Measurements from ENCODE around the gene ACAT1.
A peak's percentile ranks its signal among the peaks of the same experiment; 100 is the strongest.
"Not testable (repeated sequence)": the region's sequence is repeated elsewhere in the genome, so short reads cannot be mapped to it uniquely, and the experiment has no call there.

Gene ACAT1

DNA sequence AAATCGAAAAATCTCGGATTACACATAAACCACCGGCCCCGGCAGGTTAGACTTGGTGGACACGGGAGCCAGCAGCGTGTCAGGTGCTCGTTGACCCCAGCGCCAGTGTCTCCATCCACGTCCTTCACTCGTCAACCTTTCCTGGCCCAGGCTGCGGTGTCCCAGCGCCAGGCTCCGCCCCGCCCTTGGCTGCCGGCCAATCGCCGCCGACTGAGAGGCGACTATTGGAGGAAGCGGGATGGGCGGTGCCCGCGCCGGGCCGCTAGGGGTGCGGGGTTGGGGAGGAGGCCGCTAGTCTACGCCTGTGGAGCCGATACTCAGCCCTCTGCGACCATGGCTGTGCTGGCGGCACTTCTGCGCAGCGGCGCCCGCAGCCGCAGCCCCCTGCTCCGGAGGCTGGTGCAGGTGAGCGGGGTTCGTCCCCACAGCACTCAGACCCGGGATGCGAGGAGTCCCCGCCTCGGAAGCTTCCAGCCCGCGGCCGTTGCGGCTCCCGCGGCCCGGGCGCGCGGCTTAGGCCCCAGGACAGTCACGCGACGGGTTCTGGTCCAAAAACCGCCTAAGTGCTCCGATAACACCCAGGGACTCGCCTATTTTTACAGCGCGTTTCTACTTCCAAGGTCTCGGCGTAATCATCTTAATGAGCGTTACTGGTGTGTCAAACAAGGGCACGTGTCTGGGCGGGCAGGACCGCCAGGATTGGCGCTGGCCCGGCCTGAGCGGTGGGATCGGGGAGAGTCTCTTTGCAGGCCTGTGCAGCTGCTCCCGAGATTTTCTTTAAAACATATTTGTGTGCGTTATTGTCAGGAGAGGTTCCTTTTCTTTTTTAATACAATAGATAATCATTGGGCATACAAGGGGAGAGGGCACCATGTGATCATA is at the start of gene ACAT1:
Gene ACAT1, plus strand, starts transcription at position 294 of the 882 bp plus-strand sequence. Its CDS starts 40 bp downstream, at position 334.
- peak; percentile 92 to 98 for DNase-seq (ENCODE audit: low read depth in 2 of 2)

DNA sequence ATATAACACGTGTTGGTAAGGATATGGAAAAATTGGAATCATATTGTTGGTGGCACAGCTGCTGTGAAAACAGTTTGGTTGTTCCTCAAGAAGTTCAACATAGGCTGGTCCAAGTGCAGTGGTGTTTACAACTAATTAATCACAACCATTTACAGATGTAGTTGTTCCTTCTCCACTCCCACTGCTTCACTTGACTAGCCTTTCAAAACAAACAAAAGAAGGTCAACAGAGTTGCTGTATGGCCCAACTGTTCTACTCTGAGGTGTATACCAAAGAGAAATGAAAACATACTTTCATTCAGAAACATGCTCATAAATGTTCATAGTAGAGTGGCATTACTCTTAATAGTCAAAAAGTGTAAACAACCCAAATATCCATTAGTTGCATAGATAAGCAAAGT is 36.6 kb upstream of the ACAT1 start:
- no peak for DNase-seq (ENCODE audit: low read depth in 2 of 2)

DNA sequence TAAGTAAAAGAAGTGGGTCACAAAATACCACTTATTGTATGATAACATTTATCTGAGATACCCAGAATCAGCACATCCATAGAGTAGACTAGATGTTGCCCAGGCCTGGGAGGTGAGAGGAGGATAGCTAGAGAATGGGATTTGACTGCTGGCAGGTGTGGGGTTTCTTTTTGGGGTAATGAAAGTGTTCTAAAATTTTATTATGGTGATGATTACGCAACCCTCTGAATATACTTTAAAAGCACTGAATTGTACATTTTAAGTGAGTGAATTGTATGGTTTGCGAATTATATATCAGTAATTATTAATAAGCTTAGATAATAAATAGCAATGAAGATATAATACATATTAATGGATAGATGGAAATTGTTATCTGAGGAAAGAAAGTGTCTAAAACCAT is 35.7 kb upstream of the ACAT1 start:
- no peak for DNase-seq (ENCODE audit: low read depth in 2 of 2)

- DNase-seq (ENCODE audit: low read depth in 2 of 2) = no peak
Measured at GRCh38 chr11:108092134-108092533, 29.2 kb upstream of the ACAT1 start.

- no peak for DNase-seq (ENCODE audit: low read depth in 2 of 2)
Measured at GRCh38 chr11:108093128-108093904, 28.1 kb upstream of the ACAT1 start.

- DNase-seq (ENCODE audit: low read depth in 2 of 2) = no peak
Measured at GRCh38 chr11:108097179-108097578, 24.2 kb upstream of the ACAT1 start.

DNA sequence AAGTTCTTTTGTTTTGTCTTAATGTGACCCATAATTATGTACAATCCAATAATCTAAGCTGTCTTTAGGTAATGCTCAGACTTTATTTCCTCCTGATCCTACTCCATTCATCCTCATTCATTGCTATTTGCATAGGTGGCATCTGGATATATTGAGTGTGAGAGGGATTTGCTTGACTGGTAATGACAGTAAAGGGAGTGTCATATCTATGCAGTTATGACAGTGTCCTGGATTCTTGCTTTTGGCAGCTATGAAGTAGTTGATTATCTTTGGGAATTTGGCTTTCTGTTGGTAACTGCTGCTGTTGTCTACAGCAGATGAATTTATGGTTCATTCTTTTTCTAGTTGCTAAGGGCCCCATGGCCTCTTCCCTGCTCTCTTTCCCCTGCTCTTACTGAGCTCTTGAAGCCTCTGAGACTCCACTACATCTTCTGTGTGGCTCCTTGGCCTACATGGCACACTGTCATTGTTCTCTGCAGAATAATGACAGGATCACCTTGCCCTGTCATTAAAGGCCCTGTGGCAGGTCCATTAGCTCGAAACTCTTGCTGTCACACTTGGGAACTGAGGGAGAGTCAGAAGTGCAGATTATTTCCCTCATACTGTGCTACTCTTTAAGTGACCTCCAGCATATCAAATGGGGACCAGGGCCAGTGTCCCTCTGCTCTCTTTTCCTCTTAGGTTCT is 20.1 kb upstream of the ACAT1 start:
- DNase-seq (ENCODE audit: low read depth in 2 of 2) = no peak

DNA sequence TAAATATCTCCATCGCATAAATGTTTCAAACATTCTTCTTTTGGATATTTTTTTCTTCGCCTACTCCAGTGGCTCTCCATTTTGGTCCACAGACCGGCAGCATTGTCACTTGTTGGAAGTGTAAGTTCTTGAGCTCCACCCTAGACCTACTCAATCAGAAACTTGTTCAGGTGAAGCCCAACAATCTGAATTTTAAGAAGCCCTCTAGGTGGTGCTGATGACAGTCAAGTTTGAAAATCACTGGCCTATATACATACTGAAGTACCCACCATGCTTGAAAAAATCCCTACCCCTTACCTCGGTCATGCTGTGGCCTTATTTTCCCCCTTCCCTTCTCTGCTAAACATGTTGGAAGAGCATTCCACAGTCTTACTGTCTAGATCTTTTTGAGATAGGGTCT is 10.2 kb upstream of the ACAT1 start:
- no peak for DNase-seq (ENCODE audit: low read depth in 2 of 2)

DNA sequence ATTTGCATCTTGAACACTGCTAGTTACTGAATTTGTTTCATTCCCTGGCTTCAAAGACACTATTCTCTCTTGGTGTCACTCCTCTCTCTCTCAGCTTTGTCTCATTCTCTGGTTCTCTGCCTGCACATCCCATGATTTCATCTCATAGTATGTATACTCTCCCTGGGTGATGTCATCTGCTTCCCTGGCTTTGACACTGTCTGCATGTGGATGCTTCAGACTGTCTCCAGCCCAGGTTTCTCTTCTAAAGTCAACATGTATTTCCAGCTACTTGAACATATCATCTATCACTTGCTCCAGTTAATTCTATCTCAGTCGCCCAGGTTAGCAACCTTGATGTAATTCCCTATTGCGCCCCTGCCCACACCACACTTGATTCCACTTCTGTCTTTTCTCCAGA is 9.3 kb upstream of the ACAT1 start:
- no peak for DNase-seq (ENCODE audit: low read depth in 2 of 2)

DNA sequence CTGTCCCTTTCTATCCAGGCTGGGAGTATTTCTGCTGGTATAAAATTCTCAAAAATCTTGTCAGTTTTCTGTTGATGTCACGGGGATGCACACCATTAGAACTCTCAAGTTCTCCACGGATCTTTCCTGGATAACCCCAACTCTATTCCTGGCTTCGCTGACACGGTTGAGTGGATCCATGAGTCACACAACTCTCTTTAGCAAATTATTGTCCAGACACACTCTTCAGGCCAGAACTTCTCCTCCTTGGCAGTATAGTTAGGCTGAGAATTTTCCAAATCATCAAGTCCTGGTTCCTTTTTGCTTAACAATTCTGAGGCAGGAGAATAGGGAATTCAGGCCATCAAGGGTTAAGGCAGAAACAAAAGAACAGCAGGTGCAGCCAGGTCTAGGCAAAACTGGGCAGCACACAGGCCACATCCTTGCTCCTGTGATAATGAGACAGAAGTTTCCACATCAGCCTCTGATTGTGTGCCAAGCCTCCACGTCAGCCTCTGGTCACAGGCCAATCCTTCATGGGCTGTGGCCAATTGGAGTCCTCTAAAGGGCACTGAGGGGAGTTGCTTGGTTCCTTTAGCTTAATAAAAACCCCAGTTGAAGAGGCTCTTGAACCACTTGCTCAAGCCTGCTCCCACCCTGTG is 5.7 kb upstream of the ACAT1 start:
- no peak for DNase-seq (ENCODE audit: low read depth in 2 of 2)

DNA sequence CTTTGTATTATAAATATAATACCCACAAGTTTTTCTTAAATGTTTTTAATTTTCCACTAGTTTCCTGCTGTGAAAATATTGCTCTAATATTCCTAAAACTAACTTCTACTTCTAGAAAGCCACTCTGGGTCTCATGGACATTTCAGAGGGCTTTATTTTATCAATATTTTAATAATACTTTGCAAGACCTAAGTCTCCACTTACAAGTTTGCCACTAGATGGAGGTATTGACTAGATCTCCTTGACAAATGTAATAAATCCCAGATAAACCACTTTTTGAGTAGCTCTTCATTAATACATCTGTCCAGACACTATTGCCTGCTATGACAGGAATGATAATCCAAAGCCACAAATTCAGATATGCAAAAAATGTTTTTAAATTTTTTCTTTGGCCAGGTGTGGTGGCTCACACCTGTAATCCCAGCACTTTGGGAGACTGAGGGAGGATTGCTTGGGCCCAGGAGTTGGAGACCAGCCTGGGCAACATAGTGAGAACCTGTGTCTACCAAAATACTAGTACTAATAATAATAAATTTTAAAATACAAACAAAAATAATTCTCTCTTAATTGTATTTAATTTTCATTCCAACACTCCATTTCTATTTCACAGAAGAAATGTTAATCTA is 3.5 kb upstream of the ACAT1 start:
- DNase-seq (ENCODE audit: low read depth in 2 of 2) = no peak

- DNase-seq (ENCODE audit: low read depth in 2 of 2) = not testable (repeated sequence)
Measured at GRCh38 chr11:108120936-108121273, 462 bp upstream of the ACAT1 start.

- DNase-seq (ENCODE audit: low read depth in 2 of 2) = no peak
Measured at GRCh38 chr11:108122166-108122628, 830 bp downstream of the ACAT1 start.

GRCh38 chr11:108125096-108125495 is 3.7 kb downstream of the ACAT1 start:
- no peak for DNase-seq (ENCODE audit: low read depth in 2 of 2)

- no peak for DNase-seq (ENCODE audit: low read depth in 2 of 2)
Measured at GRCh38 chr11:108128772-108129171, 7.4 kb downstream of the ACAT1 start.

GRCh38 chr11:108131993-108132392 is 10.6 kb downstream of the ACAT1 start:
- no peak for DNase-seq (ENCODE audit: low read depth in 2 of 2)

DNA sequence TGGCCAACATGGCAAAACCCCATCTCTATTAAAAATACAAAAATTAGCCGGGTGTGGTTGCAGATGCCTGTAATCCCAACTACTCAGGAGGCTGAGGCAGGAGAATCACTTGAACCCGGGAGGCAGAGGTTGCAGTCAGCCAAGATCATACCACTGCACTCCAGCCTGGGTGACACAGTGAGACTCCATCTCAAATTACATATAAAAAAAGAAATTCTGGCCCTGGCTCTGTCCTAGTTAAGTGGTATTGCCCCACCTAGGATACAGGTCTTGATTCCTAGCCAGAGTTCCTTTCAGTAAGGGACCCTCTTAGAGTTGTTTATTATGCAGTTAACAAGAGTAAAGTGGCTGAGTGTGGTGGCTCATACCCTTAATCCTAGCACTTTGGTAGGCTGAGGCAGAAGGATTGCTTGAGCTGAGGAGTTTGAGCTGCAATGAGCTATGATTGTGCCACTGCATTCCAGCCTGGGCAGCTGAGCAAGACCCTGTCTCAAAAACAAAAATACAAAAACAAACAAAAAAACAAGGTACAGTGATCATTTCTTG is 11.7 kb downstream of the ACAT1 start:
- not testable (repeated sequence) for DNase-seq (ENCODE audit: low read depth in 2 of 2)

DNA sequence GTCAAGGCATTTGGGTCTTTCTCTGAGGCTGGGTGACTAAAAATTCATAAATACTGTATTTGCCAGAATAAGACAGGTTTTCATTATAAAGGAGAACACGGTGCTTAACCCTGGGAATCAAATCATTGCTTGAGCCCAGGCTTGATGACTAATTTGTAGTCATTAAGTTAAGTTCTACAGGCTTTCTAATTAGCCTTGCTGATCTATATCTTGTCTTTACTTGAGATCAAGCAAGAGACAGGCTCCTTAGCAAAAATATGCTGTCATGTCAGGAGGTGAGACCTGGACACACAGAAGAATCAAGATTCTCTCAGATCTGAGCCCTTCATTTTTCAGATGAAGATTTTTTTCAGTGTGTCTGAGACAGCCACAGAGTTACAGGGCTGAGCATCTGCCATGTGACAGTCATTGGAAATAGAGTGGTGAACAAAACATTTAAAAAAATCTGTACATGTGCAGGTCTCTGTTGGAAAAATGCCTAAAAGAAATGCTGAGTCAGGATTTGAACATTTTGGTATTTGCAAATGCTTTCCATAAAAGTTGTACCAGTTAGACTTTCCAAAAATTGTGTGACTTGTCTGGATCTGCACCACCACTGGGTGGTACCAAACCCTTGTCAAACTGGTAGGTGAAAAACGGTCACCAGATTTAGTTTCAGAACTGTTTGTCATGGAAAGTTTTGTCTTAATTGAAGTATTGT is 14.6 kb downstream of the ACAT1 start:
- no peak for DNase-seq (ENCODE audit: low read depth in 2 of 2)

GRCh38 chr11:108137212-108137611 is 15.8 kb downstream of the ACAT1 start:
- DNase-seq (ENCODE audit: low read depth in 2 of 2) = no peak

DNA sequence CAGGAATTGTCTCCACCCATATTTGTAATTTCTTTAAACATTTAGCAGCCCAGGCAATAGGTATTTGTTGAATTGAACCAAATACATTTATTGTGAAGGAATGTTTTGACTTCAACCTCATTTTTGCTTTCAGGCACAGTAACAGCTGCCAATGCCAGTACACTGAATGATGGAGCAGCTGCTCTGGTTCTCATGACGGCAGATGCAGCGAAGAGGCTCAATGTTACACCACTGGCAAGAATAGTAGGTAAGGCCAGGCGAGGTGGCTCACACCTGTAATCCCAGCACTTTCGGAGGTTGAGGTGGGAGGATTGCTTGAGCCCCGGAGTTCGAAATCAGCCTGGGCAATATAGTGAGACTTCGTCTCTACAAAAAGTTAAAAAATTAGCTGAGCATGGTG is 20.9 kb downstream of the ACAT1 start:
- DNase-seq (ENCODE audit: low read depth in 2 of 2) = no peak
